WTC11 (cell line): Measurements from ENCODE around the gene TMEM165.

Experiments
- CREB1 ChIP-seq: sonication (generic); formaldehyde crosslinking; IDR thresholded peaks from 2 replicates; pipeline ENCODE4 v1.8.0; 2023; ENCODE audit warnings: mild to moderate bottlenecking, missing genetic modification reagents
- MLX ChIP-seq: sonication (generic); formaldehyde crosslinking; IDR thresholded peaks from 2 replicates; pipeline ENCODE4 v1.8.1; 2023; ENCODE audit warnings: mild to moderate bottlenecking, missing genetic modification reagents, moderate library complexity
- NFYB ChIP-seq: sonication (generic); formaldehyde crosslinking; conservative IDR thresholded peaks from 2 replicates; pipeline ENCODE4 v1.8.0; 2022; ENCODE audit warnings: low read depth, missing genetic modification reagents
- RELA ChIP-seq: sonication (generic); formaldehyde crosslinking; IDR thresholded peaks from 2 replicates; pipeline ENCODE4 v1.8.1; 2022; ENCODE audit warnings: missing genetic modification reagents, mild to moderate bottlenecking, borderline replicate concordance
- TF ChIP-seq, protein P1 (sequence below): fragments of 200-600 bp; IDR thresholded peaks from 2 replicates; pipeline ENCODE4 v1.8.0; 2022; ENCODE audit warnings: antibody characterized with exemption
- TF ChIP-seq, protein P2 (sequence below): sonication (generic); formaldehyde crosslinking; IDR thresholded peaks from 2 replicates; pipeline ENCODE4 v1.8.0; 2022; ENCODE audit warnings: mild to moderate bottlenecking, missing genetic modification reagents

- TF ChIP-seq RELA (CRISPR knock-in tag) (no peak), CREB1 (CRISPR knock-in tag) (no peak), MLX (CRISPR knock-in tag) (no peak), NFYB (no peak)
- TF ChIP-seq, protein P1, sequence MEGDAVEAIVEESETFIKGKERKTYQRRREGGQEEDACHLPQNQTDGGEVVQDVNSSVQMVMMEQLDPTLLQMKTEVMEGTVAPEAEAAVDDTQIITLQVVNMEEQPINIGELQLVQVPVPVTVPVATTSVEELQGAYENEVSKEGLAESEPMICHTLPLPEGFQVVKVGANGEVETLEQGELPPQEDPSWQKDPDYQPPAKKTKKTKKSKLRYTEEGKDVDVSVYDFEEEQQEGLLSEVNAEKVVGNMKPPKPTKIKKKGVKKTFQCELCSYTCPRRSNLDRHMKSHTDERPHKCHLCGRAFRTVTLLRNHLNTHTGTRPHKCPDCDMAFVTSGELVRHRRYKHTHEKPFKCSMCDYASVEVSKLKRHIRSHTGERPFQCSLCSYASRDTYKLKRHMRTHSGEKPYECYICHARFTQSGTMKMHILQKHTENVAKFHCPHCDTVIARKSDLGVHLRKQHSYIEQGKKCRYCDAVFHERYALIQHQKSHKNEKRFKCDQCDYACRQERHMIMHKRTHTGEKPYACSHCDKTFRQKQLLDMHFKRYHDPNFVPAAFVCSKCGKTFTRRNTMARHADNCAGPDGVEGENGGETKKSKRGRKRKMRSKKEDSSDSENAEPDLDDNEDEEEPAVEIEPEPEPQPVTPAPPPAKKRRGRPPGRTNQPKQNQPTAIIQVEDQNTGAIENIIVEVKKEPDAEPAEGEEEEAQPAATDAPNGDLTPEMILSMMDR, result no peak
- TF ChIP-seq, protein P2, sequence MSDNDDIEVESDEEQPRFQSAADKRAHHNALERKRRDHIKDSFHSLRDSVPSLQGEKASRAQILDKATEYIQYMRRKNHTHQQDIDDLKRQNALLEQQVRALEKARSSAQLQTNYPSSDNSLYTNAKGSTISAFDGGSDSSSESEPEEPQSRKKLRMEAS (CRISPR knock-in tag), result no peak
Observed at GRCh38 chr4:55468724-55469123, 73.0 kb downstream of the TMEM165 start.
